Suprapubic skin (tissue), 4 donors: ENCODE measurements around the gene PDE4B. TPM values are rescaled to one million over a fixed set of nuclear protein-coding genes. Genes with fewer than 3 reads are reported as not detected.

Experiments used
- DNase-seq, 2 donors: peaks; one replicate each; pipeline ENCODE4 v3.0.0-alpha.2; 2019; ENCODE audit warnings: low spot score in 2 of 2
- H3K27ac ChIP-seq: fragments of 200-600 bp; sonication (generic); one replicate; pipeline ENCODE4 v1.5.1; 2019
- H3K27me3 ChIP-seq: fragments of 200-600 bp; sonication (generic); one replicate; pipeline ENCODE4 v1.5.1; 2019
- H3K36me3 ChIP-seq: fragments of 200-600 bp; sonication (generic); one replicate; pipeline ENCODE4 v1.5.1; 2019
- H3K4me1 ChIP-seq: fragments of 200-600 bp; sonication (generic); one replicate; pipeline ENCODE4 v1.5.1; 2019
- H3K4me3 ChIP-seq: fragments of 200-600 bp; sonication (generic); one replicate; pipeline ENCODE4 v1.5.1; 2019; ENCODE audit warnings: mild to moderate bottlenecking
- H3K9me3 ChIP-seq: fragments of 200-600 bp; sonication (generic); one replicate; pipeline ENCODE4 v1.5.1; 2019
- CTCF ChIP-seq, 2 donors: fragments of 200-600 bp in 1 of 2; fragments of 450-650 bp in 1 of 2; sonication (generic) in 1 of 2; IDR thresholded peaks; one replicate each; pipeline ENCODE4 v1.5.1; 2016 to 2019; ENCODE audit warnings: antibody characterized with exemption in 2 of 2, mild to moderate bottlenecking in 1 of 2, moderate library complexity in 1 of 2
- EP300 ChIP-seq: sonication (generic); formaldehyde crosslinking; IDR thresholded peaks from one replicate; pipeline ENCODE4 v1.6.1; 2017; ENCODE audit warnings: antibody characterized with exemption
- POLR2A ChIP-seq, 2 donors: fragments of 450-650 bp; IDR thresholded peaks; one replicate each; pipeline ENCODE4 v1.6.1; 2017; ENCODE audit warnings: antibody characterized with exemption in 2 of 2, mild to moderate bottlenecking in 2 of 2, moderate library complexity in 2 of 2
- POLR2AphosphoS5 ChIP-seq, 3 donors: sonication (generic); formaldehyde crosslinking; IDR thresholded peaks; one replicate each; pipeline ENCODE4 v1.6.1; 2017; ENCODE audit warnings: antibody characterized with exemption in 3 of 3
- WGBS: methylation state at CpG from one replicate; pipeline ENCODE4 v1.1.5; 2018; 5-methylcytosine and 5-hydroxymethylcytosine counted together
- total RNA-seq, 4 donors: library from RNA; depleted of rRNA; stranded (reverse); fragments of >200 nt; gene quantifications; one replicate each; pipeline ENCODE4 v1.1.0, GENCODE V29; 2016

The PDE4B gene
- total RNA-seq, 4 donors from 2014 or later: 14.2 to 27.6 (median 16.7) TPM

GRCh38 chr1:66300280-66300971 is 507.7 kb downstream of the PDE4B start:
- peaks cover 34% of the 10 kb centered on the region for H3K4me1 ChIP-seq
- no peak for TF ChIP-seq EP300
- no peak for TF ChIP-seq POLR2AphosphoS5 (IDR thresholded peaks at IDR 0.05)
- TF ChIP-seq CTCF (IDR thresholded peaks at IDR 0.05): no peak
- no peak for TF ChIP-seq POLR2A (IDR thresholded peaks at IDR 0.05)
- H3K27ac ChIP-seq: no peak overlapping the region
- DNase-seq: no peak
- WGBS: 63% methylated on average over 7 of the region's 7 CpGs
- no peak overlapping the region for H3K4me3 ChIP-seq
- no peaks in the 10 kb centered on the region for H3K9me3 ChIP-seq
- no peaks in the 10 kb centered on the region for H3K36me3 ChIP-seq
- no peaks in the 10 kb centered on the region for H3K27me3 ChIP-seq

- peak overlapping the region; percentile 15 for H3K4me3 ChIP-seq
- H3K27ac ChIP-seq: no peak overlapping the region
- H3K36me3 ChIP-seq: no peaks in the 10 kb centered on the region
- H3K27me3 ChIP-seq: no peaks in the 10 kb centered on the region
- no peak for DNase-seq
- H3K4me1 ChIP-seq: peaks cover 33% of the 10 kb centered on the region
- no peaks in the 10 kb centered on the region for H3K9me3 ChIP-seq
- 42% methylated on average over 4 of the region's 4 CpGs for WGBS
- no peak for TF ChIP-seq EP300
- no peak for TF ChIP-seq CTCF (IDR thresholded peaks at IDR 0.05)
- no peak for TF ChIP-seq POLR2AphosphoS5 (IDR thresholded peaks at IDR 0.05)
- no peak for TF ChIP-seq POLR2A (IDR thresholded peaks at IDR 0.05)
These were observed 508.3 kb downstream of the PDE4B start for GRCh38 chr1:66300972-66301451.

GRCh38 chr1:66302184-66302742 is 509.6 kb downstream of the PDE4B start:
- H3K4me1 ChIP-seq: peaks cover 28% of the 10 kb centered on the region
- H3K36me3 ChIP-seq: no peaks in the 10 kb centered on the region
- DNase-seq: no peak
- H3K4me3 ChIP-seq: no peak overlapping the region
- no peaks in the 10 kb centered on the region for H3K9me3 ChIP-seq
- no peaks in the 10 kb centered on the region for H3K27me3 ChIP-seq
- H3K27ac ChIP-seq: no peak overlapping the region
- no peak for TF ChIP-seq EP300
- TF ChIP-seq POLR2AphosphoS5 (IDR thresholded peaks at IDR 0.05): no peak
- TF ChIP-seq CTCF (IDR thresholded peaks at IDR 0.05): no peak
- no peak for TF ChIP-seq POLR2A (IDR thresholded peaks at IDR 0.05)
- WGBS: 82% methylated on average over 3 of the region's 3 CpGs

- Histone ChIP-seq H3K4me1 (peaks cover 28% of the 10 kb centered on the region), H3K4me3 (no peak overlapping the region), H3K9me3 (no peaks in the 10 kb centered on the region), H3K27me3 (no peaks in the 10 kb centered on the region), H3K27ac (no peak overlapping the region), H3K36me3 (no peaks in the 10 kb centered on the region)
- TF ChIP-seq POLR2AphosphoS5 (IDR thresholded peaks at IDR 0.05) (no peak), EP300 (no peak), POLR2A (IDR thresholded peaks at IDR 0.05) (no peak), CTCF (IDR thresholded peaks at IDR 0.05) (no peak)
- WGBS: 74% methylated on average over 1 of the region's 1 CpG
- DNase-seq: no peak
These were observed 510.1 kb downstream of the PDE4B start for GRCh38 chr1:66302815-66303214.

GRCh38 chr1:66303646-66304045 is 511.0 kb downstream of the PDE4B start:
- DNase-seq: no peak

More at GRCh38 chr1:66303646-66304045, 511.0 kb downstream of the PDE4B start:
- H3K27ac ChIP-seq: no peak overlapping the region
- WGBS: 93% methylated on average over 2 of the region's 2 CpGs
- no peaks in the 10 kb centered on the region for H3K9me3 ChIP-seq
- H3K4me1 ChIP-seq: peaks cover 28% of the 10 kb centered on the region
- TF ChIP-seq POLR2A (IDR thresholded peaks at IDR 0.05) (no peak), POLR2AphosphoS5 (IDR thresholded peaks at IDR 0.05) (no peak), EP300 (no peak), CTCF (IDR thresholded peaks at IDR 0.05) (no peak)
- H3K36me3 ChIP-seq: no peaks in the 10 kb centered on the region
- H3K4me3 ChIP-seq: no peak overlapping the region
- H3K27me3 ChIP-seq: no peaks in the 10 kb centered on the region
